NCI-H128 (cell line): ENCODE data around the gene ARHGAP6.
"Not testable (repeated sequence)": the region's sequence is repeated elsewhere in the genome, so short reads cannot be mapped to it uniquely, and the experiment has no call there.

Source experiments
- DNase-seq: peaks from one replicate; lab custom pipeline; 2025; ENCODE audit not compliant: unreplicated experiment; lab: John Stamatoyannopoulos, UW

Gene ARHGAP6

GRCh38 chrX:11530621-11531020 lies 135.1 kb downstream of the ARHGAP6 start:
- no peak for DNase-seq

DNA sequence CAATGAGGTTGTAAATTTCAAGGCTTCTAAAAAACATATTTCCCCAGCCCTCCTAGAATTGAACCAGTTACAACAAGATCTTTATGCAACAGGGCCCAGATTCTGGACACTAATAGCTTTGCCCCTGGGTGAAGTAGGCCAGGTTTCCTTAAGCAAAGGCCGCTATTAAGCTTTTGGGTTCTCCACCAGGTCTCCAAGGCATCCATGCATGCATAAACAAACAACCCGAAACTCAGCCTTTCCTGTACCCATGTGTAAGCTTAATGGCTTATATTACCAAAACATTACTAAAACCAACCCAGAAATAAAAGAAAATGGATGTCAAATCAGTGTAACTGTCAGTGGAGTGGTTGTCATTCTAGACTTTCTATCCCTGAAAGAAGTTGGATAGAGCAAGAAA lies 137.1 kb downstream of the ARHGAP6 start:
- no peak for DNase-seq

DNA sequence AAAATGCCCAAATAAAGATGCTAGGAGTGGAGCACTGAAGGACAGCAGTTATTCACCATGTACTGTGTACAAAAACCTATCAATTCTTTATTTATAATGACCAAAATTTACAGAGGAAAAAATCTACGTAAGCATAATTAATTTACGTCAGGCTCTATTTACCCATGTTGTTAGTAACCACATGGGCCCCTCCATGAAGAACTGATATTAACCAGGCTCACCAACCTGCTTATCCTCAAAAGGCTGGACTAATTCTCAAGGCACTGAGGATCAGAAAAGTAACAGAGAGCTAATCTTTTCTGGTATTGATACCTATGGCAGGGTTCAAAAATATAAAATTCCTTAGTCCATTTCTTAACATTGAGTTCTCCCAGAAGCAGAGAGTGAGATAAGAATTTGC lies 140.0 kb downstream of the ARHGAP6 start:
- DNase-seq = no peak

- not testable (repeated sequence) for DNase-seq
These were observed 146.5 kb downstream of the ARHGAP6 start for GRCh38 chrX:11519234-11519633.

- no peak for DNase-seq
These were observed 155.9 kb downstream of the ARHGAP6 start for GRCh38 chrX:11509786-11510185.

DNA sequence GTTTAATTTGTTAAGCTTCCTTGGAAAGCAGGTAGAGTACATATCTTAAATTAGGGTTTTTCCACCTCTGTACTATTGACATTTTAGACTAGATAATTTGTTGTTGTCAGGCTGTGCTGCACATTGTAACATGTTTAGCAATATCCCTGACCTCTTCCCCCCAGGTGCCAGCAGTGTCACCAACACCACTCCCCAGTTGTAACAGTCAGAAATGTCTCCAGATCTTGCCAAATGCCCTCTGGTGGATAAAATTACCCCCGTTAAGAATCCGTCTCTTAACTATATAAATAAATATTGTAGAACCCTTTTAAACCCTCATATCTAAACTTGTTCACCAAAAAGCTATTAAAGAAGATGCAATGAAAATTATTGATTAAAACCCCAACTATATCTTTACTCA lies 161.5 kb downstream of the ARHGAP6 start:
- DNase-seq = no peak

DNA sequence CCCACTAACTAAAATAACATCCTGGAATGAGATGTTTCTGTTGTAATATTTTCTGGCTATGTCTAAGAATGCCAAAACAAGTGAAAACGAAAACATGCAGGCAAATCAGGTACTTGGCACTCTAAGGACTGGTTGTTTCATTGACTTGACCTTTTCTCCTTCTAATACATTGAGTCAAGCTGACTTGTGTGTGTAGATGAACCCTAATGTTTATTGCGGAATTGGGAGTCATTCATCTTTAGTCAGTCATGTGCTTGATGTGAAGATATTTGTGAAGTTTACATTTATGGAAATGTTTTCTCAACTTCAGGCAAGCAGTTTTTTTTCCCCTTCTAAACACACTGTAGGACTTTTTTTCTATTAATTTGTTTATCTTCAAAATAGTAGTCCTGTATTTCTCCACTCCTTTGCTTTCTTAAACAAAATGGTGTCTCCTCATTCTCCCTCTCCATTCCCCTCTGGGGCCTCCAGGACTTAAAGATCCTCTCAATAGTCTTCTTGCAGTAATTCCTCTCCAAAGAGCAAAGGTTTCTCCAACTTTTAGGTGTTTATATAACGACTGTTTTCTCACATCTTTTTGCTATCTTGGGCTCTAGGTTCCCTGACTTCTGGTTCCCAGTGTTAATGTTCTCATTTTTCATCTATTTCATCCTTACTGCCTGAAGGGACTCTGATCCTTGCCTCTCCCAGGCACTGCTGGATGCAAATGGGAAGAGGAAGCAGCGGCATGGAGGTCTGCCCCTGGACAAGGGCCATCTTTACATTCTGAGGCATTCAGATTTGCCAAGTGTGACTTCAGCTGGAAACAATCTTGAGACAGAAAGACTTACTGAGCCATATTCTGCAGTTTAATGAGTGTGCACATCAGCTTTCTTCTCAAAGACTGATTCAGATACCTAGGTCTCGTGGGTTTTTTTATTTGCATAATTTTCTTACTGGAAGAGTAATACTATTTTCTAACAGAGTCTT lies 166.4 kb downstream of the ARHGAP6 start:
- DNase-seq = no peak

GRCh38 chrX:11491375-11491774 lies 174.3 kb downstream of the ARHGAP6 start:
- not testable (repeated sequence) for DNase-seq

- no peak for DNase-seq
These were observed 181.4 kb downstream of the ARHGAP6 start for GRCh38 chrX:11484290-11484689.

DNA sequence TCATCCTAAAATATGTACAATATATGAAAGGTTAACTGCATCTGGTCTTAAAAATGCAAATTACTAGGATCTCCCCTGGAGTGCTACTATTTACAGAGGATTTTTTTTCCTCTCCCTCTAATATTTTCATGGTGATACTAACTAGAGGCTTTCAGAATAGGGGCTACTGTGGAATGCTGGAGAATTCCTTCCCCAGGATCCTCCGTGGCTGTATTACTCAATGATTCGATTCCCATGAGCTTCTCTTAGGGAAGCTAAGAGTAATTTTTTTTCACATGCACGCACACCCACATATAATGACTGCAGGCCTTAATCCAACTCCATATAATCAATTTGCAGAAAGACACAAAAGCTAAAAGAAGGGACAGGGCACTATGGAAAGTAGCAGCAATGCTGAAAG lies 184.7 kb downstream of the ARHGAP6 start:
- no peak for DNase-seq

DNA sequence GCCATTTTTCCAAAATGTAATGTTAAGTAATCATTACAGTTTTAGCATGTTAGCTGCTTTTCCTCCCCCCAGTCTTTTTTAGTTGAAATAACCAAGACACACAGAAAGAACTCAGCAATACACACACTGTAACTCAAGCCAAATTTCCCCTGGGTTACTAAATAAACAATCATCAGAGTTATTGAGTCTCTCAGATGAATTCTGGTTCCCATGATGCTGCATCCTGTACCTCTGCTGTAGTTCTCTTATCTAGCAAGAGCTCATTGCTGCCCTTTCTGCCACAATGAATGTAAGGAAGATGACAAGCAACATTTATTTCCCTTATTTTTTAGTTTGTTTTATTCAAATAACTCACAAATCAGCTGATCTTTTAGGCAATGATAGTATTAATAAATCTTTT lies 185.1 kb downstream of the ARHGAP6 start:
- DNase-seq = peak; percentile 58

- no peak for DNase-seq
These were observed 186.8 kb downstream of the ARHGAP6 start for GRCh38 chrX:11478911-11479310.

DNA sequence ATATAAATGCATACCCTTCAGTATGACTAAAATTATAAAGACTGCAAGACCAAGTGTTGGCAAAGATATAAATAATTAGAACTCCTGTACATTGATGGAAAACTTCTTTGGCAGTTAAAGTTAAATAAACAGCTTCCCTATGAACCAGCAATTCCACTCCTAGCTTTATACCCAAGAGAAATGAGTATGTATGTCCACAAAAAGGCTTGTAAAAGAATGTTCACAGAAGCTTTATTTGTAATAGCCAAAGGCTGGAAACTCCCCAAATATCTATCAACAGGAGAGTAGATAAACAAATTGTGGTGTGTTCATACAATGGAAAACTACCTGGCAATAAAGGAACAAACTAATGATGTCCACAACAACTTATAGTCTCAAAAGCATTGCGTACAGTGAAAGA lies 187.7 kb downstream of the ARHGAP6 start:
- DNase-seq = no peak

- DNase-seq = no peak
These were observed 191.1 kb downstream of the ARHGAP6 start for GRCh38 chrX:11474576-11474975.

DNA sequence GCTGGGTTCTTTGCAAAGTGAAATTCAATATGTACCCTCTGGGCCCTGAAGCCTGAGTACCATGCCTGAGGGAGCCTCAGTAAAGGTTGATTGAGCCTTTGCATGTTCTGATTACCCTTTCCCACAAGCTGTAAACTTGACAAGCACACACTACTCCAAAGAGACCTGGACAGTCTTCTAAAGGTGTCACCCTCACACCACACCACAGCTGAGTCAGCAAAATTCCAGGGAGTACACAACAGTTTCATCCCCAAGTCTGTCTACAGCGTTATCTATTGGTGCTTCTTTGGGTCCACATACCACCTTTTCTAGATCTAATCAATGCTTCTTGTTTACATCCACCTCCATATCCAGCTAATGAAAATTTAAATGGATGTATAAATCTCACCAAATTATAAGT lies 191.7 kb downstream of the ARHGAP6 start:
- no peak for DNase-seq

DNA sequence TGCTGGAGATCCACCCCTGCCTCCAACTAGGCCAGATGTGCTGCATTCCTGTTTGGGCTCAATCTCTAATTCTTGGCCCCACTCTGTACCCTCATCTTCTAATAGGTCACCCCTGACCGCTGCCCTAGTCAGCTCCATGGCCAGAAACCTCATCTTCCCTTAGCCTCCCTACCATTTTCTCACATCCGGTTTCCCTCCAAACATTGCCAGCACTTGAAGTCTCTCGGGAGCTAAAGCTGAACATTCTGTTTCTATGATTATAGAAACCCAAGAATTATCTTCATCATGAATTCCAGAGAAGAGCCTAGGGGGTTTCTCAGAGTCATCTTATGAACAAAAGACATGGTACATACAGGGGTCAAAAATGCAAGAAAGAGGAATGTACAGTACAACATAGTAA lies 192.8 kb downstream of the ARHGAP6 start:
- DNase-seq = no peak

GRCh38 chrX:11472381-11472780 lies 193.3 kb downstream of the ARHGAP6 start:
- no peak for DNase-seq

GRCh38 chrX:11470250-11470974 lies 195.3 kb downstream of the ARHGAP6 start:
- DNase-seq = no peak

DNA sequence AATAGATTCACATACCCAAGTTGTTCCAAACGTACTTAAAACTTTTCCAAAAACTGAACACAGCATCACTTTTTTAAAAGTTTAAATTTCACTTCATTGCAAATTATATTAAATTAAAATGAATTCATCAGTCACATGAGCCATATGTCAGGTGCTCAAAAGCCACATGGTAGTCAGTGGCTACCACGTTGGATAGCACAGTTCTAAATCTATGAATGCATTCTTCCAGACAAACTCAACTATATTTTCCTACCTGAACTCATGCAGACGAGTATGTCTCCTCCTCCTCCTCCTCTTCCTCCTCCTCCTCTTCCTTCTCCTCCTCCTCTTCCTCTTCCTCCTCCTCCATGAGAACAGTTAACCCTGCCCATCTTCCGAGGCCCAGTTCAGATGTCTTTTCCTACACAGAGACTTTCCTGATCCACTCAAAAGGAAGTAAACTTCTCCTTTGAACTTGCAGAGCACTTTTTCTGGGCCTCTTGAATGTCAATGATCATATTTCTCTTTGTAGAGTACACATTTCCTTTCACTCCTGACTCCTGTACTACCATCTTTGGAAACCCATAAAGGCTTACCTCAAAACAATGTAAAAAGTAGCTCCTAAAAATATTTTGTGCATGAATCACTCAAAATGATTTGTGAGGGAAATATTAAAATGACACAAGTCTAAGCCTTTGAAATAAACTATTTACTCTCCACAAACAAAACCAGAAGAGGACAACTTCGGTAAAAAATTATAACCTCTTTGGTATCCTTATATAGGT lies 199.9 kb downstream of the ARHGAP6 start:
- DNase-seq = no peak

DNA sequence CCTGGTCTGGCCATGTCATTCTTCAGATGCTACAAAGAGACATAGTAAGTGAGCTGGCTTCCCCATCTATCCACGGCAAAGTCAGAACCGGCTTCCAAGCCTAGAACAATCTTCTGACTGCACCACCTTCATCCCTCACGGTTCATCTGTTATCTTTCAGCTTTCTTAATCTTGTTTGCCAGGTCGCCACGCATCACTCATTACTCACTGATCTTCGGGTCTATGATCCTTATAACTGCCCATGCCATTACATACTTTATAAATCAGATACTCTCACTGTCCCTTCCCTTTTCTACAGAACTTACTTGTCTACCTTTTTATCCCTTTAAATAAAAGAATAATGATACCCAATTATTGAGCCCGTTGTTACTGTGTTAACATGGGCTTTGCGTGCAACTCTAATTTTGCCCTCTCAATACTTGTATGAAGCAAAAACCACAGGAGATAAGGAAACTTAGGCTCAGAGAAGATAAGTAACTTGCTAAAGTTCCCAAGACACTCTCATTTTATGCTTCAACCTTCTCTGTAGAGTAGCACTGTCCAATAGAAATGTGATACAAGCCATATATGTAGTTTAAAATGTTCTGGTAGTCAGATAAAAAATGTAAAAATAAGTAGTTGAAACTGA lies 200.8 kb downstream of the ARHGAP6 start:
- no peak for DNase-seq

DNA sequence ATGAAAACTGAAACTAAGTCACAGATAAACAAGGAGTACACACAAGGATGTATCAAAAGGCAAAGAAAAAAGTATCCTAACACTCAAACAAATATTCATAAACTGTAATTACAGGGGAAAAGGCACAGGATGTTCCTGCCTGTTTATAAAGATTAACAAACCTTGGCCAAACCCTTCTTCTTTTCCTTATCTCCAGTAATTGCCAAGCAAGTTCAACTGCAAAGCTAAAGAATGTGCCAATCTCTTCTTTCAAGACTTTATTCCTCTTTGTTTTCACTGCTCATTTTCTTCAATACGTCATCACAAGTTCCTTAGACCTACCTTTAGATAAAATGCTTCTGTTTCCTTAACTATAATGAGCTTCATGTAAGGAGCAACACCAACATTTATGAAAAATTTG lies 201.3 kb downstream of the ARHGAP6 start:
- no peak for DNase-seq
